Activated naive CD4-positive, alpha-beta T cell treated with anti-CD3 and anti-CD28 coated beads, Interleukin-2, amount 50 U/mL, for 24 hours (primary cell): ENCODE results near the gene IRF2.
A peak's percentile ranks its signal among the peaks of the same experiment; 100 is the strongest.
"Not testable (repeated sequence)": the region's sequence is repeated elsewhere in the genome, so short reads cannot be mapped to it uniquely, and the experiment has no call there.

Experiments used
- H3K27ac Mint-ChIP-seq: one replicate; pipeline ENCODE4 v1.8.0; 2021; ENCODE audit warnings: mild to moderate bottlenecking, mixed read lengths
- H3K27me3 Mint-ChIP-seq: one replicate; pipeline ENCODE4 v1.8.0; 2021; ENCODE audit warnings: mixed read lengths
- H3K36me3 Mint-ChIP-seq: one replicate; pipeline ENCODE4 v1.8.0; 2021; ENCODE audit warnings: mixed read lengths
- H3K4me1 Mint-ChIP-seq: one replicate; pipeline ENCODE4 v1.8.0; 2021; ENCODE audit warnings: mixed read lengths
- H3K4me3 Mint-ChIP-seq: one replicate; pipeline ENCODE4 v1.8.0; 2021; ENCODE audit warnings: mild to moderate bottlenecking, mixed read lengths
- H3K9me3 Mint-ChIP-seq: one replicate; pipeline ENCODE4 v1.8.0; 2021; ENCODE audit warnings: mixed read lengths

IRF2 gene

GRCh38 chr4:184352891-184353290 is 121.5 kb downstream of the IRF2 start:
- peak overlapping the region; percentile 79 for H3K27ac Mint-ChIP-seq

GRCh38 chr4:184351560-184352451 is 122.5 kb downstream of the IRF2 start:
- Mint-ChIP-seq H3K27me3 (no peaks in the 10 kb centered on the region), H3K4me1 (peaks cover 11% of the 10 kb centered on the region), H3K4me3 (no peak overlapping the region), H3K9me3 (no peaks in the 10 kb centered on the region), H3K27ac (no peak overlapping the region), H3K36me3 (no peaks in the 10 kb centered on the region)

More at GRCh38 chr4:184352891-184353290, 121.5 kb downstream of the IRF2 start:
- Mint-ChIP-seq H3K4me3 (no peak overlapping the region), H3K4me1 (peaks cover 11% of the 10 kb centered on the region), H3K36me3 (no peaks in the 10 kb centered on the region), H3K27me3 (no peaks in the 10 kb centered on the region), H3K9me3 (no peaks in the 10 kb centered on the region)

- Mint-ChIP-seq H3K27ac (no peak overlapping the region), H3K36me3 (no peaks in the 10 kb centered on the region), H3K4me1 (peaks cover 11% of the 10 kb centered on the region), H3K4me3 (no peak overlapping the region), H3K9me3 (no peaks in the 10 kb centered on the region), H3K27me3 (peaks cover 2% of the 10 kb centered on the region)
Measured at GRCh38 chr4:184350964-184351363, 123.4 kb downstream of the IRF2 start.

GRCh38 chr4:184350213-184350817 is 124.0 kb downstream of the IRF2 start:
- Mint-ChIP-seq H3K9me3 (no peaks in the 10 kb centered on the region), H3K36me3 (no peaks in the 10 kb centered on the region), H3K4me1 (peaks cover 9% of the 10 kb centered on the region), H3K27ac (no peak overlapping the region), H3K4me3 (no peak overlapping the region), H3K27me3 (peaks cover 2% of the 10 kb centered on the region)

GRCh38 chr4:184349283-184350039 is 124.9 kb downstream of the IRF2 start:
- Mint-ChIP-seq H3K9me3 (no peaks in the 10 kb centered on the region), H3K36me3 (no peaks in the 10 kb centered on the region), H3K27me3 (peaks cover 2% of the 10 kb centered on the region), H3K4me3 (no peak overlapping the region), H3K4me1 (peaks cover 6% of the 10 kb centered on the region), H3K27ac (no peak overlapping the region)

GRCh38 chr4:184348311-184349233 is 125.8 kb downstream of the IRF2 start:
- Mint-ChIP-seq H3K27me3 (peaks cover 2% of the 10 kb centered on the region), H3K4me1 (peaks cover 12% of the 10 kb centered on the region), H3K9me3 (no peaks in the 10 kb centered on the region), H3K4me3 (no peak overlapping the region), H3K27ac (no peak overlapping the region), H3K36me3 (no peaks in the 10 kb centered on the region)

- Mint-ChIP-seq H3K9me3 (no peaks in the 10 kb centered on the region), H3K27ac (no peak overlapping the region), H3K4me3 (no peak overlapping the region), H3K36me3 (no peaks in the 10 kb centered on the region), H3K4me1 (peaks cover 21% of the 10 kb centered on the region), H3K27me3 (peaks cover 2% of the 10 kb centered on the region)
Measured at GRCh38 chr4:184347251-184348239, 126.8 kb downstream of the IRF2 start.

- Mint-ChIP-seq H3K4me3 (no peak overlapping the region), H3K27me3 (peaks cover 2% of the 10 kb centered on the region), H3K27ac (no peak overlapping the region), H3K9me3 (no peaks in the 10 kb centered on the region), H3K36me3 (no peaks in the 10 kb centered on the region), H3K4me1 (peaks cover 21% of the 10 kb centered on the region)
Measured at GRCh38 chr4:184346682-184347081, 127.7 kb downstream of the IRF2 start.

GRCh38 chr4:184346273-184346672 is 128.1 kb downstream of the IRF2 start:
- H3K27ac Mint-ChIP-seq, H3K36me3 Mint-ChIP-seq, H3K27me3 Mint-ChIP-seq, H3K9me3 Mint-ChIP-seq, H3K4me3 Mint-ChIP-seq: not testable (repeated sequence)
- peaks cover 21% of the 10 kb centered on the region for H3K4me1 Mint-ChIP-seq

GRCh38 chr4:184345573-184345922 is 128.8 kb downstream of the IRF2 start:
- Mint-ChIP-seq H3K9me3 (no peaks in the 10 kb centered on the region), H3K27ac (no peak overlapping the region), H3K4me1 (peaks cover 21% of the 10 kb centered on the region), H3K4me3 (no peak overlapping the region), H3K36me3 (no peaks in the 10 kb centered on the region), H3K27me3 (peaks cover 2% of the 10 kb centered on the region)

- Mint-ChIP-seq H3K4me1 (peaks cover 21% of the 10 kb centered on the region), H3K27ac (peak overlapping the region; percentile 30), H3K4me3 (no peak overlapping the region)
Measured at GRCh38 chr4:184344899-184345572, 129.3 kb downstream of the IRF2 start.

GRCh38 chr4:184344435-184344834 is 129.9 kb downstream of the IRF2 start:
- peak overlapping the region; percentile 80 for H3K4me3 Mint-ChIP-seq
- peaks cover 21% of the 10 kb centered on the region for H3K4me1 Mint-ChIP-seq
- no peaks in the 10 kb centered on the region for H3K36me3 Mint-ChIP-seq
- peaks cover 2% of the 10 kb centered on the region for H3K27me3 Mint-ChIP-seq
- no peaks in the 10 kb centered on the region for H3K9me3 Mint-ChIP-seq
- H3K27ac Mint-ChIP-seq: no peak overlapping the region

More at GRCh38 chr4:184344899-184345572, 129.3 kb downstream of the IRF2 start:
- Mint-ChIP-seq H3K36me3 (no peaks in the 10 kb centered on the region), H3K9me3 (no peaks in the 10 kb centered on the region), H3K27me3 (peaks cover 2% of the 10 kb centered on the region)

- Mint-ChIP-seq H3K36me3 (no peaks in the 10 kb centered on the region), H3K4me1 (peaks cover 21% of the 10 kb centered on the region), H3K27ac (no peak overlapping the region), H3K9me3 (peaks cover 3% of the 10 kb centered on the region), H3K4me3 (peak overlapping the region; percentile 80), H3K27me3 (peaks cover 2% of the 10 kb centered on the region)
Measured at GRCh38 chr4:184343502-184344177, 130.7 kb downstream of the IRF2 start.
